Thyroid gland (tissue), 4 donors: Measurements from ENCODE around the gene RIPOR3.

Source experiments
- CTCF ChIP-seq, 6 experiments: fragments of 200-600 bp in 3 of 6; fragments of 450-650 bp in 3 of 6; sonication (generic) in 3 of 6; IDR thresholded peaks; one replicate each; pipeline ENCODE4 v1.5.1; 2016 to 2019; ENCODE audit warnings: antibody characterized with exemption in 6 of 6, mild to moderate bottlenecking in 2 of 6, inconsistent platforms in 1 of 6, moderate library complexity in 1 of 6
- POLR2A ChIP-seq, 2 donors: fragments of 450-650 bp; IDR thresholded peaks; one replicate each; pipeline ENCODE4 v1.6.1; 2017; ENCODE audit warnings: antibody characterized with exemption in 2 of 2, mild to moderate bottlenecking in 2 of 2, moderate library complexity in 1 of 2

GRCh38 chr20:50575865-50576720, 115.2 kb downstream of the RIPOR3 start:
- TF ChIP-seq CTCF (IDR thresholded peaks at IDR 0.05) = peak; percentile 29 to 75 (median 64)
- TF ChIP-seq POLR2A (IDR thresholded peaks at IDR 0.05) = no peak
